GM12874 (cell line): ENCODE results near the gene CSTF1.

ENCODE experiments used
- TF ChIP-seq, protein P1 (sequence below): IDR thresholded peaks from 2 replicates; pipeline ENCODE4 v1.5.1; 2011; ENCODE audit warnings: low read depth, mild to moderate bottlenecking, control low read depth, low read length, moderate library complexity; ENCODE audit not compliant: insufficient read depth

Gene CSTF1

DNA sequence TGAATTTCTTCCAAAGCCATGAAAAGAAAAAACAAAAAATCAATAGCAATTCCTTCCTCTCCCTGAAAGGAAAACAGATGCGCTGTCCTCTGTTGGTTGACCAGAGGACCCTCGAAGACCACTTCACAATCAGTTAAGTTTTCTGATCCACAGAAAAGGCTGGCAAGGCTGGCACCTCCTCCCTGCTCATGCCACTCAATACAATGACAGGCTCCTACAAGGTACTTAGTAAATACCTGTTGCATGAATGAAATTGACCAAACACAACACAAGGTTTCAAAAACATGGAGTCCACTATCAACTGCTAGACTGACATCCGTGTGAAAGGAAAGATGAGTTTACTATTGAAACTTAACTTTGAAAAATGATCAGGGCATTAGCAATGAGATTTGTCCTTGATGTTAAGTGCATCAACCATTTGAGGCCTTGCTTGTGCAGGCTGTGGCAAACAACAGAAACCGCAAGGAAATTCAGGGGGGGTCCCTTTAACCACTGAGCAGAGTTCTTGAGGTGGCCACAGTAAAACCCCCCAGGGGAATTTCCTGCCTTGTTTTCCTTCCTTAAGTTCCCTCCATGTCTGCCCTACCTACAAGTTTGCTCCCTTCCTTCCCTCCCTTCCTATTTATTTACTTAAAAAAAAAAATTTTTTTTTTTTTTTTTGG lies 48.0 kb downstream of the CSTF1 start:
- TF ChIP-seq, protein P1, sequence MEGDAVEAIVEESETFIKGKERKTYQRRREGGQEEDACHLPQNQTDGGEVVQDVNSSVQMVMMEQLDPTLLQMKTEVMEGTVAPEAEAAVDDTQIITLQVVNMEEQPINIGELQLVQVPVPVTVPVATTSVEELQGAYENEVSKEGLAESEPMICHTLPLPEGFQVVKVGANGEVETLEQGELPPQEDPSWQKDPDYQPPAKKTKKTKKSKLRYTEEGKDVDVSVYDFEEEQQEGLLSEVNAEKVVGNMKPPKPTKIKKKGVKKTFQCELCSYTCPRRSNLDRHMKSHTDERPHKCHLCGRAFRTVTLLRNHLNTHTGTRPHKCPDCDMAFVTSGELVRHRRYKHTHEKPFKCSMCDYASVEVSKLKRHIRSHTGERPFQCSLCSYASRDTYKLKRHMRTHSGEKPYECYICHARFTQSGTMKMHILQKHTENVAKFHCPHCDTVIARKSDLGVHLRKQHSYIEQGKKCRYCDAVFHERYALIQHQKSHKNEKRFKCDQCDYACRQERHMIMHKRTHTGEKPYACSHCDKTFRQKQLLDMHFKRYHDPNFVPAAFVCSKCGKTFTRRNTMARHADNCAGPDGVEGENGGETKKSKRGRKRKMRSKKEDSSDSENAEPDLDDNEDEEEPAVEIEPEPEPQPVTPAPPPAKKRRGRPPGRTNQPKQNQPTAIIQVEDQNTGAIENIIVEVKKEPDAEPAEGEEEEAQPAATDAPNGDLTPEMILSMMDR, result no peak

DNA sequence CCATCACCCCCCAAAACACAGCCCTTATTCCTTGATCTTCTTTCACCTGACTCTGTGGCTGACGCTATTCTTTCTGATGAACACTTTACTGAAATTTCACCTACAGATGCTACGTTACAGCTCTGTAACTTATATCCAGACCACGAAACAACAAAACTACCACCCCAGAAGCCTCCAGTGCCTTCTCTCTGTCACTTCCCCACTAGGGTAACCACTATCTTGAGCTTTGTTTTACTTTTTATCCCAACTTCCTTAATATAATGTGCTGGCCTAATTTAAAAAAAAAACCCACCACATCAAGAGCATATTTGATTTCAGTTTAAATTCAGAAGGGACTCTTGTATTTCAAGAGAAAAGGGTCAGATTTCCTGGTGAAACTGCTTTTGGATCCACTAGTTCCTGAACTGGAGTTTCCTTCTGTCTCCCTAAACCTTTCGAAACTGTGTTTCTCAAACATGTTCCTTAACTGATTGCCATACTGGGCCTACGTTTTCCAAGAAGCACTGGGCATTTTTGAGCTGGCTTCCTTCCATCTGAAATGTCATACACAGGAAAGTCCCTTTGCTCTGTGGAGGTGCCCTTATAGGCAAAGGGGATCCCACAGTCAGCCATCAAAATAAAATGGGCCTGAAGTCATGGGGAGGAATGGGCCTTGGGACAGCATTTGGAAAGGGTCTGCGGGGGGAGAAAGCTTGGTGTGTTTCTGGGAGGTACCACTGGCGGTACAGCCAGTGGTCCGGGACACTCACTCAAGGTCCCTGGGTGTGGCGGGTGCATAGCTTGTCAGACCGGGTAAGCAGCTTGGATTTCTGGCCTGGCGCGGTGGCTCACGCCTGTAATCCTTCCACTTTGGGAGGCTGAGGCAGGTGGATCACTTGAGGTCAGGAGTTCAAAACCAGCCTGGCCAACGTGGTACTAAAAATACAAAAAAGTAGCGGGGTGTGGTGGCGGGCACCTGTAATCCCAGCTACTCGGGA lies 50.2 kb downstream of the CSTF1 start:
- TF ChIP-seq, protein P1, result no peak

DNA sequence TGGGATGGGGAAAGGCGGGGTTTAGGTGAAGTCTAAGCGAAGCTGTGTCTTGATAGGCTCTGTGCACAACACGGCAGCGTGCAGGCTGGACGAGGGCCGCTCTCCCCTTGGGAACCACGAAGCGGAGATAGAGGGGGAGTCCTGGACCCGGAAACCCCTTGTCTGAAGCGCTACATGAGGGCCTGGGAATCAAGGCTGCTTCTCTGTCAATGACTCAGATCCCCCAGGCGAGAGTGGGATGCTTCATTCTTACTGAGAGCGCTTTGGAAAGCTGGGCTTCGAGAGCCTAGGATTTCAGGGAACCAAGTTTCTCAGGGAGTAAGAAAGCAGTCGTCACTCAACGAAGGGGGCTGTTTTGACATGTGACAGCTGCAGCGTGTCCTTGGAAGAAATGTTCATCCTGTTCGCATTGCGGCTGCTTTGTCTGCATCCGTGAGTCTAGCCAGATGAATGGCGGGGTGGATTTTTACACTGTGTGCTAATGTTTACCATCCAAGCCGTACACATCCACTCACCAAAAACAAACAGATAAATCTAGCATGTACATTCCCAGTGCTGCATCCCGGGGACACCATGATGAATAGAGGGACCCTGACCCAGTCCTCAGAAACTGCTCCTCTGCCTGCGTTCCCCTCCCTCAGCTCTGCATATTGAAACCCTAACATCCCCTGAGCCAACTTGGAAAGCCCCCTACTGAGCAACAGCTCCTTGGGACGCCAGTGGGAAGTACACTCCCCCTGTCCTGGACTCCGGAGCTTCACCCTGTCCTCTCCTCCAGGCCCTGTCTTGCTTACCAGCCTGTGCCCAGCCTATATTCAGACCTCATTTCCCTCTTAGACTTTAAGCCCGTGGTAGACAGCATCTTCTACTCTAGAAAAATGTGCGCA lies 51.5 kb downstream of the CSTF1 start:
- TF ChIP-seq, protein P1, result no peak

DNA sequence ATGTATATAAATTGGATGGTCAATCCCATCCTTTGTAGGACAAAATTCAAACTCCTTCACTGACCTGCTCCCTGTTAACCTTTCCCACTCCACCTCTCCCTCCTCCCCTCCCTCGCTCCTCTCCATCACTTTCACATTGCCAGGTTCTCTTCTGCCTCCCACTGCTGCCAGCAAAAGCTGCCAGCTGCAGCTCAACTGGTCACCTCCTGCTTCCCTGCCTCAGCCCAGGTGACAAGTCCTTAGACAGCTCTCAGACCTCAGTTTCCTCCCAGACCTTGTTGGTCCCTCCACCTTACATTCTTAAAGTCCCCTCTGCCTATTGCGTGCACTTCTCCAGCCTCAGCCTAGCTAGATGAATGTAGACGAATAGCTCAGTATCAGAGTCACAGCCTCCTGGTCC lies 52.7 kb downstream of the CSTF1 start:
- TF ChIP-seq, protein P1, result no peak

DNA sequence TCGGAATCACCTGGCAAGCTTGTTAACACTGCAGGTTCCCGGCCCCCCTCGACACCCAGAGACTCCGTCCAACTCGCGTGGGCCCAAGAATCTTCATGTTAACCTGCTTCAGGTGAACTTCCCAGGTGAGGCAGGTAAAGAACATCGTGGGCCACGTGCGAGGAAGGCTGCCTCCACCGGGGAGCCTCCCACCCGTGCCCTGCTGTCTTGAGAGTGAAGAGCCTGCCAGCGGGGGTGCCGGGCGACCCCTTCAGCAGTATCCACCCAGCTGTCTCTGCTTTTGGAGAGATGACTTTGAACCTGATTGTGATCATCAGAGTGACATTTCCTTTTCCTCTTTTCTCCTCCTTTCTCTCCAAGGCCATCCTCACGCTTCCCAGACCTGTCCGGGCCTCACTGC lies 53.1 kb downstream of the CSTF1 start:
- TF ChIP-seq, protein P1, result no peak

DNA sequence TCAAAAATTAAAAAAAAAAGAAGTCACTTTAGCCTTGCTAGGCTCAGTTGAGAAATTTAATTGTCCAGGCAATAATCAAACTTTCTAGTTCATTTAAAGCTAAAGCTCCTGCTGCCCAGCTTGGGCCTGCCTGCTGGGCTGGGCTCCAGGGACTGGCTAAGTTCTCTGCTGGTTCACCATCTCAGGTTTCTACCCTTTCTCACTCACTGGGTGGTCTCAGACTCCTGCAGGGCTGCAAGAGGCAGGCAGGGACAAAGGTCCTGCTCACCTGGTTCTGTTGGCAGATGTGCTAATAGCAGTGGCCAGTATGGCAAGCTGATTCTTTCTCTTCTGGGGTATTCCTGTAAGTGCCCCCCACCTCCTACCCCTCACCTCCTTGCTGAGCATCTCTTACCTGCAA lies 54.8 kb downstream of the CSTF1 start:
- TF ChIP-seq, protein P1, result no peak

DNA sequence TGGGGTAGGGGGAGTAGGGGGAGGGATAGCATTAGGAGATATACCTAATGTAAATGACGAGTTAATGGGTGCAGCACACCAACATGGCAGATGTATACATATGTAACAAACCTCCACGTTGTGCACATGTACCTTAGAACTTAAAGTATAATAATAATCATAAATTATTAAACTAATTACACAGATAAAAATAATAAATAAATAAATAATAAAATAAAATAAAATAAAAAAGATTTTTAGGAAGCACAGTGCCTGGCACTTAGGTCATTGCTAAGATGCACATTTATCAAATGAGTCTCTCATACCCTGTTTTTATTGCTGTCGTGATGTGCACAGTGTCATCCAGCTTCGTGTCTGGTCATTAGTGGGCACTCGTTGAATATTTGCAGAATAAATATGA lies 57.0 kb downstream of the CSTF1 start:
- TF ChIP-seq, protein P1, result no peak
